HepG2 (cell line): ENCODE results near the gene MEF2D. TPM values are rescaled to one million over a fixed set of nuclear protein-coding genes. Genes with fewer than 3 reads are reported as not detected.

Experiments
- ATAC-seq: fragments of 200-7000 bp; cut with Tn5 transposase; 3 replicates; pipeline ENCODE4 v1.9.1; 2020; ENCODE audit warnings: mild to moderate bottlenecking, moderate library complexity
- BruUV-seq: library from RNA; stranded (reverse); fragments of 400-500 nt; replicated peaks from 2 replicates; lab custom pipeline; 2021; lab: Mats Ljungman, UMichigan
- CTCF ChIA-PET: fragments of 300-600 bp; formaldehyde crosslinking; extraction: SDS; loops from one replicate; lab custom pipeline; 2021; ENCODE audit warnings: low total read pairs, inconsistent platforms, low intra/inter-chr PET ratio; lab: Yijun Ruan, JAX
- POLR2A ChIA-PET: fragments of 350-600 bp; sonication (Branson Sonifier 250); formaldehyde crosslinking; loops from one replicate; lab custom pipeline; 2020; ENCODE audit warnings: antibody characterized with exemption, inconsistent platforms; lab: Yijun Ruan, JAX
- DNase-seq: peaks from one replicate; pipeline ENCODE4 v3.0.0-alpha.2; 2015; ENCODE audit warnings: low spot score
- FAIRE-seq: peaks from 3 replicates; lab custom pipeline; 2011; peaks lifted over from hg19 to GRCh38; lab: Jason Lieb, UNC
- H2AFZ ChIP-seq: one replicate; pipeline ENCODE4 v1.6.1; 2011; ENCODE audit warnings: low read length, inconsistent platforms
- H3K27ac ChIP-seq: fragments of 300-600 bp; 3 replicates; pipeline ENCODE4 v1.8.0; 2011; ENCODE audit warnings: mixed run types, mild to moderate bottlenecking, mixed read lengths, low read length, inconsistent platforms; ENCODE audit not compliant: insufficient read depth; ENCODE audit errors: extremely low read length
- H3K27me3 ChIP-seq, 2 experiments: fragments of 200-600 bp in 1 of 2; 2 replicates in 1 of 2; 3 replicates in 1 of 2; pipeline versions ENCODE4 v1.6.0 to v1.8.0; 2011; ENCODE audit warnings: low read length in 2 of 2, mild to moderate bottlenecking in 2 of 2, moderate library complexity in 2 of 2, inconsistent platforms in 1 of 2; ENCODE audit not compliant: insufficient read depth in 2 of 2, control insufficient read depth in 1 of 2
- H3K36me3 ChIP-seq, 2 experiments: fragments of 200-600 bp in 1 of 2; replicated peaks in 1 of 2; 2 replicates in 1 of 2; 3 replicates in 1 of 2; pipeline versions ENCODE4 v1.5.1 to v1.8.0; 2011; ENCODE audit warnings: low read length in 2 of 2, inconsistent platforms in 1 of 2; ENCODE audit not compliant: insufficient read depth in 2 of 2, control insufficient read depth in 1 of 2
- H3K4me1 ChIP-seq: 2 replicates; pipeline ENCODE4 v1.5.1; 2012; ENCODE audit warnings: low read length, inconsistent platforms; ENCODE audit not compliant: insufficient read depth
- H3K4me2 ChIP-seq: 2 replicates; pipeline ENCODE4 v1.6.0; 2011; ENCODE audit warnings: low read depth, low read length, inconsistent platforms
- H3K4me3 ChIP-seq, 3 experiments: fragments of 200-600 bp in 1 of 3; sonication (generic), shearing (Covaris generic) in 1 of 3; replicated peaks in 1 of 3; 2 replicates each; pipeline ENCODE4 v1.5.1; 2011 to 2016; ENCODE audit warnings: low read length in 3 of 3, inconsistent platforms in 2 of 3, low read depth in 2 of 3, mild to moderate bottlenecking in 2 of 3, control low read depth in 1 of 3, mixed read lengths in 1 of 3; ENCODE audit not compliant: insufficient read depth in 1 of 3
- H3K79me2 ChIP-seq: one replicate; pipeline ENCODE4 v1.6.1; 2011; ENCODE audit warnings: low read length, inconsistent platforms; ENCODE audit not compliant: insufficient read depth
- H3K9ac ChIP-seq: 2 replicates; pipeline ENCODE4 v1.6.0; 2011; ENCODE audit warnings: mild to moderate bottlenecking, low read depth, low read length, inconsistent platforms; ENCODE audit not compliant: insufficient read depth
- H3K9me3 ChIP-seq: 2 replicates; pipeline ENCODE4 v1.5.1; 2012; ENCODE audit warnings: mild to moderate bottlenecking, low read length
- H4K20me1 ChIP-seq: 2 replicates; pipeline ENCODE4 v1.6.0; 2011; ENCODE audit warnings: inconsistent platforms, mild to moderate bottlenecking, low read length, moderate library complexity; ENCODE audit not compliant: insufficient read depth
- BORCS8-MEF2B ChIP-seq: sonication (generic); formaldehyde crosslinking; IDR thresholded peaks from 2 replicates; pipeline ENCODE4 v1.8.0; 2022; ENCODE audit warnings: mild to moderate bottlenecking, missing genetic modification reagents
- FOXK1 ChIP-seq: sonication (generic); formaldehyde crosslinking; IDR thresholded peaks from 2 replicates; pipeline ENCODE4 v1.4.0; 2020; ENCODE audit warnings: low read depth, missing genetic modification reagents, borderline replicate concordance
- HOXD1 ChIP-seq: sonication (generic); formaldehyde crosslinking; IDR thresholded peaks from 2 replicates; pipeline ENCODE4 v1.5.0; 2020; ENCODE audit warnings: missing genetic modification reagents
- KAT8 ChIP-seq: IDR thresholded peaks from 2 replicates; pipeline ENCODE4 v1.6.1; 2016; ENCODE audit warnings: missing genetic modification reagents, missing compliant biosample characterization
- KLF16 ChIP-seq, 2 experiments: sonication (generic) in 1 of 2; formaldehyde crosslinking in 1 of 2; IDR thresholded peaks; 2 replicates each; pipeline versions ENCODE4 v1.6.1 to v1.8.0; 2016 to 2023; ENCODE audit warnings: missing genetic modification reagents in 2 of 2, missing compliant biosample characterization in 1 of 2
- MXI1 ChIP-seq: IDR thresholded peaks from 3 replicates; pipeline ENCODE4 v1.6.1; 2012; ENCODE audit warnings: low read depth, low read length, inconsistent platforms, borderline replicate concordance
- MYC ChIP-seq: sonication (generic); formaldehyde crosslinking; IDR thresholded peaks from 2 replicates; pipeline ENCODE4 v1.9.0; 2021; ENCODE audit warnings: missing genetic modification reagents, borderline replicate concordance
- RARA ChIP-seq: IDR thresholded peaks from 2 replicates; pipeline ENCODE4 v1.6.1; 2016; ENCODE audit warnings: missing genetic modification reagents, missing compliant biosample characterization
- SALL1 ChIP-seq: sonication (generic); formaldehyde crosslinking; IDR thresholded peaks from 2 replicates; pipeline ENCODE4 v1.8.0; 2022; ENCODE audit warnings: mild to moderate bottlenecking, missing genetic modification reagents
- SNRNP70 ChIP-seq: fragments of 200-400 bp; formaldehyde crosslinking; IDR thresholded peaks from 2 replicates; pipeline ENCODE4 v1.6.1; 2017; ENCODE audit warnings: mild to moderate bottlenecking, low read depth, low read length, moderate library complexity
- ZMYM3 ChIP-seq: sonication (generic); formaldehyde crosslinking; IDR thresholded peaks from 2 replicates; pipeline ENCODE4 v1.5.1; 2020; ENCODE audit warnings: mild to moderate bottlenecking, missing genetic modification reagents
- ZNF232 ChIP-seq: sonication (generic); formaldehyde crosslinking; IDR thresholded peaks from 2 replicates; pipeline ENCODE4 v1.4.0; 2020; ENCODE audit warnings: missing genetic modification reagents, borderline replicate concordance
- ZNF331 ChIP-seq: sonication (generic); formaldehyde crosslinking; IDR thresholded peaks from 2 replicates; pipeline ENCODE4 v1.4.0; 2020; ENCODE audit warnings: missing genetic modification reagents
- ZNF674 ChIP-seq: sonication (generic); formaldehyde crosslinking; IDR thresholded peaks from 2 replicates; pipeline ENCODE4 v1.5.0; 2020; ENCODE audit warnings: low read depth, mild to moderate bottlenecking, missing genetic modification reagents
- ZNF792 ChIP-seq: IDR thresholded peaks from 2 replicates; pipeline ENCODE4 v1.6.1; 2016
- ZNF878 ChIP-seq: sonication (generic); formaldehyde crosslinking; IDR thresholded peaks from 2 replicates; pipeline ENCODE4 v1.8.1; 2023; ENCODE audit warnings: mild to moderate bottlenecking, missing genetic modification reagents, moderate library complexity
- ZSCAN9 ChIP-seq: IDR thresholded peaks from 2 replicates; pipeline ENCODE4 v1.6.1; 2016; ENCODE audit warnings: borderline replicate concordance
- WGBS: methylation state at CpG from one replicate; pipeline ENCODE4 v1.1.6; 2017; ENCODE audit warnings: low lambda C conversion rate; 5-methylcytosine and 5-hydroxymethylcytosine counted together
- in situ Hi-C: cut with HindIII; loops from 2 replicates; pipeline ENCODE4 v1.10.0; 2017; ENCODE audit warnings: low pct_unique_long_range_greater_than_20kb; ENCODE audit not compliant: extremely low pct_ligation_motif_present
- intact Hi-C: fragments of 100-400 bp; cut with micrococcal nuclease; formaldehyde crosslinking; loops from one replicate; pipeline ENCODE4 v1.10.0; 2022; ENCODE audit not compliant: unreplicated experiment
- polyA plus RNA-seq, 8 experiments: library from polyadenylated mRNA; depleted of rRNA in 3 of 8; stranded (reverse) in 7 of 8; unstranded in 1 of 8; fragments of >200 nt; fragmentation: Illumina TruSeq in 4 of 8; extraction: Trizol in 4 of 8; gene quantifications; 2 replicates each; pipeline versions ENCODE4 v1.2.1 to v1.2.3, GENCODE V29; 2011 to 2016; ENCODE audit warnings: low read depth in 4 of 8, missing spikeins in 1 of 8, mixed read lengths in 1 of 8; ENCODE audit not compliant: insufficient read depth in 1 of 8
- total RNA-seq, 5 experiments: library from RNA; depleted of rRNA; stranded (reverse); fragments of >200 nt; fragmentation: Illumina TruSeq; extraction: Trizol; gene quantifications; 2 replicates each; pipeline ENCODE4 v1.2.3, GENCODE V29; 2016; ENCODE audit warnings: low read depth in 1 of 5
- TF ChIP-seq, protein P1 (sequence below): sonication (generic); formaldehyde crosslinking; IDR thresholded peaks from 2 replicates; pipeline ENCODE4 v1.4.0; 2020; ENCODE audit warnings: missing genetic modification reagents

MEF2D gene
- total and polyA plus RNA-seq, 2 of the 13 experiments (the other 11 are each of a cell fraction or from before 2014, with no cell fraction given) = 1.6 to 3.9 TPM

DNA sequence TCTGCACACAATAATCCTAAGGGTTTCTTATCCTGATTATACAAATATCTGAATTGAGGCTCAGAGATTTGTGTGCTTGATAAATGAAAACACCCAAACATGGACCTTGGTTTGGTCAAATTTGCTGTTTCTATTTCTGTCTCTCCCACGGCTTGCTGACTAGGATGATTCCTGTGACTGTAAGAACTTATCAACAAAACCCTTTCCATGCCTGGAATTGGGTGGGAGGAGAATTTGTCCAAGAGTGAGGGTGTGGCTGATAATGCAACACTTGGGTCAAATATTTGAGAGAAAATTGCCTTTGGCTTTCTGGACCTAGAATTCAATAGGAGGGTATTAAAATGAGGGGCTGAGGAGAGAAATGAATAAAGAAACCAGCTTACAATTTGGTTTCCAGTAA lies 83.6 kb downstream of the MEF2D start:
- TF ChIP-seq ZMYM3 (CRISPR knock-in tag) (no peak), ZNF331 (CRISPR knock-in tag) (no peak), ZNF674 (CRISPR knock-in tag) (no peak), ZNF878 (CRISPR knock-in tag) (no peak), MXI1 (no peak), HOXD1 (CRISPR knock-in tag) (no peak)
- H3K9me3 ChIP-seq = no peaks in the 10 kb centered on the region
- no peak overlapping the region for H2AFZ ChIP-seq
- no TSS peak for BruUV-seq
- ChIA-PET POLR2A (no interaction called here), CTCF (no interaction called here)
- H3K9ac ChIP-seq = no peak overlapping the region
- peaks cover 8 to 53% of the 10 kb centered on the region in 2 experiments for H3K27me3 ChIP-seq
- no peak overlapping the region for H3K4me2 ChIP-seq
- ATAC-seq = no peak
- H4K20me1 ChIP-seq = no peaks in the 10 kb centered on the region
- no peaks in the 10 kb centered on the region for H3K79me2 ChIP-seq
- WGBS = 3% methylated on average over 1 of the region's 1 CpG
- H3K36me3 ChIP-seq = no peaks in the 10 kb centered on the region
- no peak for DNase-seq
- intact Hi-C loops = no loop called here
- peaks cover 13% of the 10 kb centered on the region for H3K4me1 ChIP-seq
- no peak overlapping the region for H3K27ac ChIP-seq
- in situ Hi-C loops = no loop called here
- no peak overlapping the region for H3K4me3 ChIP-seq
- FAIRE-seq = no peak

DNA sequence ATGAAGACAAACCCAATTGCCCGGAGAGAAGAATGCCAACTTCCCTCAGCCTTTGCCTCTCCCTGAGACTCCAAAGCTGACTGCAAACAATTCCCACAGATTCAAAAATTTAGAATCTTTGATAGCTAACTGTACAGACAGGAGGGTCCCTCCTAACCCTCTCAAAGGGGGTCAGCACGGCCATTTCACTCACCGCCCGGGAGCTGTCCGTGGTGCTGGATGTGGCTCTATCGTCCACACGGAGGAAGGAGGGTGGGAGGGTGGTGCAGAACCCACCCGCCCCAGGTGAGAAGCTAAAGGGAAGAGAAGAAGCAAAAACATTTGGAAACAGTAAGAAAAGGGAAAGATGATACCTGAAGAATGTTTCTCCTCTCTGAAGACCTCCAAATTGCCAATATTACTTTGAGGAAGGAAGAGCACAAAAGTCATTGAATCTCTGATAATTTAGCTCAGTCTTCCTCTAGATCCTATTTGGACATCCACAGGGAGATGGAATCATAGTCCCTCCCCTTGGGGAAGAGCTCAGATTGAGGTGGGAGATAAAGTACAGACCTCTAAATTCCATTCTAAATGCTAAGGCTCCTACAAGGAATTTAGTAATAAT lies 86.0 kb downstream of the MEF2D start:
- in situ Hi-C loops = no loop called here
- H3K79me2 ChIP-seq = no peaks in the 10 kb centered on the region
- ChIA-PET CTCF (no interaction called here), POLR2A (no interaction called here)
- WGBS = 25% methylated on average over 8 of the region's 8 CpGs
- ATAC-seq (peak; percentile 46; the same call in 1 of the 3 replicates), FAIRE-seq (no peak), DNase-seq (no peak)
- peaks cover 1 to 43% of the 10 kb centered on the region in 2 experiments for H3K27me3 ChIP-seq
- BruUV-seq = no TSS peak
- H3K9me3 ChIP-seq = no peaks in the 10 kb centered on the region
- no peaks in the 10 kb centered on the region for H4K20me1 ChIP-seq
- H3K36me3 ChIP-seq = no peaks in the 10 kb centered on the region
- H3K27ac ChIP-seq = no peak overlapping the region
- H3K9ac ChIP-seq = no peak overlapping the region
- no peak overlapping the region for H2AFZ ChIP-seq
- intact Hi-C loops = no loop called here
- no peak overlapping the region for H3K4me2 ChIP-seq
- H3K4me1 ChIP-seq = no peaks in the 10 kb centered on the region
- H3K4me3 ChIP-seq = no peak overlapping the region
- TF ChIP-seq RARA (CRISPR knock-in tag) (peak; percentile 35; the same call in 1 of the 2 replicates), ZNF331 (CRISPR knock-in tag) (0 out of 2 replicates have a peak, but pooled peaks have one; percentile 36), SNRNP70 (no peak), MYC (CRISPR knock-in tag) (no peak), BORCS8-MEF2B (CRISPR knock-in tag) (0 out of 2 replicates have a peak, but pooled peaks have one; percentile 20), ZNF232 (CRISPR knock-in tag) (peak; percentile 68; the same call in 1 of the 2 replicates), KAT8 (0 out of 2 replicates have a peak, but pooled peaks have one; percentile 20), FOXK1 (CRISPR knock-in tag) (peak; percentile 24; the same call in 1 of the 2 replicates), KLF16 (CRISPR knock-in tag; IDR thresholded peaks at IDR 0.05) (peak in 1 of 2 experiments; percentile 50; a peak in 1 of 4 replicates), ZNF792 (0 out of 2 replicates have a peak, but pooled peaks have one; percentile 48), ZSCAN9 (peak; percentile 48; the same call in 1 of the 2 replicates), SALL1 (CRISPR knock-in tag) (peak; percentile 54)
- TF ChIP-seq, protein P1, sequence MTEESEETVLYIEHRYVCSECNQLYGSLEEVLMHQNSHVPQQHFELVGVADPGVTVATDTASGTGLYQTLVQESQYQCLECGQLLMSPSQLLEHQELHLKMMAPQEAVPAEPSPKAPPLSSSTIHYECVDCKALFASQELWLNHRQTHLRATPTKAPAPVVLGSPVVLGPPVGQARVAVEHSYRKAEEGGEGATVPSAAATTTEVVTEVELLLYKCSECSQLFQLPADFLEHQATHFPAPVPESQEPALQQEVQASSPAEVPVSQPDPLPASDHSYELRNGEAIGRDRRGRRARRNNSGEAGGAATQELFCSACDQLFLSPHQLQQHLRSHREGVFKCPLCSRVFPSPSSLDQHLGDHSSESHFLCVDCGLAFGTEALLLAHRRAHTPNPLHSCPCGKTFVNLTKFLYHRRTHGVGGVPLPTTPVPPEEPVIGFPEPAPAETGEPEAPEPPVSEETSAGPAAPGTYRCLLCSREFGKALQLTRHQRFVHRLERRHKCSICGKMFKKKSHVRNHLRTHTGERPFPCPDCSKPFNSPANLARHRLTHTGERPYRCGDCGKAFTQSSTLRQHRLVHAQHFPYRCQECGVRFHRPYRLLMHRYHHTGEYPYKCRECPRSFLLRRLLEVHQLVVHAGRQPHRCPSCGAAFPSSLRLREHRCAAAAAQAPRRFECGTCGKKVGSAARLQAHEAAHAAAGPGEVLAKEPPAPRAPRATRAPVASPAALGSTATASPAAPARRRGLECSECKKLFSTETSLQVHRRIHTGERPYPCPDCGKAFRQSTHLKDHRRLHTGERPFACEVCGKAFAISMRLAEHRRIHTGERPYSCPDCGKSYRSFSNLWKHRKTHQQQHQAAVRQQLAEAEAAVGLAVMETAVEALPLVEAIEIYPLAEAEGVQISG (CRISPR knock-in tag) = 0 out of 2 replicates have a peak, but pooled peaks have one; percentile 15
